CD4-positive, alpha-beta T cell treated with Interleukin-4 for 4 hours (primary cell): ENCODE results near the gene AFAP1.

ENCODE experiments used
- DNase-seq: peaks from one replicate; pipeline ENCODE4 v3.0.0-alpha.2; 2020

The AFAP1 gene, protein sequence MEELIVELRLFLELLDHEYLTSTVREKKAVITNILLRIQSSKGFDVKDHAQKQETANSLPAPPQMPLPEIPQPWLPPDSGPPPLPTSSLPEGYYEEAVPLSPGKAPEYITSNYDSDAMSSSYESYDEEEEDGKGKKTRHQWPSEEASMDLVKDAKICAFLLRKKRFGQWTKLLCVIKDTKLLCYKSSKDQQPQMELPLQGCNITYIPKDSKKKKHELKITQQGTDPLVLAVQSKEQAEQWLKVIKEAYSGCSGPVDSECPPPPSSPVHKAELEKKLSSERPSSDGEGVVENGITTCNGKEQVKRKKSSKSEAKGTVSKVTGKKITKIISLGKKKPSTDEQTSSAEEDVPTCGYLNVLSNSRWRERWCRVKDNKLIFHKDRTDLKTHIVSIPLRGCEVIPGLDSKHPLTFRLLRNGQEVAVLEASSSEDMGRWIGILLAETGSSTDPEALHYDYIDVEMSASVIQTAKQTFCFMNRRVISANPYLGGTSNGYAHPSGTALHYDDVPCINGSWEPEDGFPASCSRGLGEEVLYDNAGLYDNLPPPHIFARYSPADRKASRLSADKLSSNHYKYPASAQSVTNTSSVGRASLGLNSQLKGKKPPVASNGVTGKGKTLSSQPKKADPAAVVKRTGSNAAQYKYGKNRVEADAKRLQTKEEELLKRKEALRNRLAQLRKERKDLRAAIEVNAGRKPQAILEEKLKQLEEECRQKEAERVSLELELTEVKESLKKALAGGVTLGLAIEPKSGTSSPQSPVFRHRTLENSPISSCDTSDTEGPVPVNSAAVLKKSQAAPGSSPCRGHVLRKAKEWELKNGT

DNA sequence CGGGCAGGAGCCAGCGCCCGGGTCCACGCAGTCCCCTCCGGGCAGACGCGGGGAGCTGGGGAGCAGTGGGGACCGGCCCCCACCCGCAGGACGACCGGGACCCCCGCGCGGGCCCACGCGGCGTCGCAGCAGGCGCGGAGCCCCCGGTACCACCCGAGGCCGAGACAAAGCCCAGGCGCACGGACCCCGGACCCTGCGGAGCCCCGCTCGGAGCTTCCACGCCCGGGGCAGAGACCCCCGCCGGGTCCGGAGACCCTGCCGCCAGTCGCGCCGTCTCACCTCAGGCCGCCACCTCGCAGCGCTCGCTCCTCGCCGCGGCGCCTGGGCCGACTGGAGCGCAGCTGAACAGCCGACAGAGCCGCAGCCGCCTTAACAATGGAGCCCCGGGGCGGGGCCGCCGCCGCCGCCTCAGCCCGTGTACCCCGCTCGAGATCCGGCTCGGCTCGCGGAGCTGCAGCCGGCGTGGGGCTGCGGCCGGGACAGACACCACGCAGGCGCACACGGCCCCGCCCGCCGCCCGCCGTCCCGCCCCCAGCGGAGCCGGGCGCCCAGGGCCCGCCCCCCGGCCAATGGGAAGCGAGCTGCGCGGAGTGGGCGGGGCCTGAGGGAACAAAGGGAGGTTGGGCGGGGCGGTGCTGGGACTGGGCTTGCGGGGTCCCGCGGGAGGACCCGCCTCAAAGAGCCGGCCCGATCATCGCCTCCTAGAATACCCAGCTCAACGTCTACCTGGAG lies at the start of gene AFAP1:
AFAP1 (minus strand) TSS at position 485 of the 732 bp plus-strand sequence. CDS start 67,783 bp downstream, outside the sequence.
- DNase-seq = peak; percentile 86

DNA sequence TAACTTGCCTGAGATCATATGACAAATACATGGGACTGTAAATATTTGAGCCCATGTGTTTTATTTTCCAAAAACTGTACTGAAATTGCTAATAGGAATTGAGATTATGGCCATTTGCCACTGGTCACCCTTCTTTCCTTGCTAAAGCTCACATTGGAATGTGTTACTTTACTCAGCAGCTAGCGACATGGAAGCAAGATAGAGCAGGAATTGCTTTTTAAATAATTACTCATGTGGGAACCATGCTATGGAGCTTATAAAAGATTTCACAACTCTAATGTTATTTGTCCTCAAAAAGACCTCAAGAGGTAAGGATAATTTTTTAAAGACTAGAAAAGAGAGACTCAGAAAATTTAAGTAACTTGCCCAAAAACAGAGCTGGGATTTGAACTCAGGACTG lies 48.8 kb upstream of the AFAP1 start:
- no peak for DNase-seq

DNA sequence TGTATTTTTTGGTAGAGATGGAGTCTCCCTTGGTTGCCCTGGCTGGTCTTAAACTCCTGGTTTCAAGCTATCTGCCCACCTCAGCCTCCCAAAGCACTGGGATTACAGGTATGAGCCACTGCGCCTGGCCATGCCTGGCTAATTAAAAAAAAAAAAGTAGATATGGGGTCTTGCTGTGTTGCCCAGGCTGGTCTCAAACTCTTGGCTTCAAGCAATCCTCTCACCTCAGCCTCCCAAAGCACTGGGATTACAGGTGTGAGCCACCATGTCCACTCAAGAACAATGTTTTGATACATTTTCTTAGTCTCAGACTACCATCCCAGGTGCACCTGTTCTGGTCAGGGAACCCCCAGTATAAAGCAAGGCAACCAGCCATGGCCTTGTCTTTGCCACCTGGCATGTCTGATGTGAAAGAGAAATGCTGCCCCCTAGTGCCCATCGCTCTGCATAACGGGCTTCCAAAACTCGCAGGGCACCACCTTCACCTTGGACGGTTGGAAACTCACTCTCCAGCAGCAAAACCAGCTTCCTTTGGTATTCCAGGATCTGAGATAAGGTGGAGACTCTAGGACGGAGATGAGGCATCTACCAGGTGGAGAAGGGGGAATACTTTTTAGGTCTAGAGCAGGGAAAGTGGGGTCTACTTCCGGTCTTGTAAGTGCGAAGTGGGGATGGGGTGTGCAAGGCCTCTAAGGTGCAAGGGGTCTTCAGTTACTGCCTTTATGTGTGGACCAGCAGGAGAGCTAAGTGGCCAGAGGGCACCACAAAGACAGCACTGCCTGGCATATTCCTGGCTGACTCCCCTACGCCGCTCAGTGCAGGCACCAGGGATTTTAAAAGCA lies 47.7 kb upstream of the AFAP1 start:
- DNase-seq = peak; percentile 76

DNA sequence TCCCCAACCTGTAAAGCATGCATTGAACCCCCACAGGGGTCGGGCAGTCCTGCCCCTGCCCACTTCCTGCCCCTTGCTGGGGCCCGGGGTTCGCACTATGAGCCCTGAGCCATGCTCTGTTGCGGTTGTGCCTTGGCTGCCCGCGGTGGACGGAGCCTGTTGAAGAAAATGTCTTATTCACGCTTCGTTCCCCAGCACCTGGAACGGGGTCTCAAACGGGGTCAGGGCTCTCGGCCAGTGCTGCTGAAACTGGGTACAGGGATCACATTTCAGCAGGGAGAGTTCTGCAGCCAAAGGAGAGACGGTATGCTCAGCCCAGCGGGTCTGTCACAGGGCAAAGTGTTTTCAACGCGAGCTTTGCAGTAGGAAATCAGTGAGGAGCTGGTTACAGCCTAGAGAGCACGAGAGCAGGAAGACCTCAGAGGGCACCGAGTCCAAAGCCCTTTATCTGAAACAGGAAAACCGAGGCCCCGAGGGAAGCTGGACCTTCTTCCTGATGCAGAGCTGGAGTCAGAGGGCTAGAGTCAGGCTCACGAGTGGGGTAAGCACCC lies 46.3 kb upstream of the AFAP1 start:
- no peak for DNase-seq

DNA sequence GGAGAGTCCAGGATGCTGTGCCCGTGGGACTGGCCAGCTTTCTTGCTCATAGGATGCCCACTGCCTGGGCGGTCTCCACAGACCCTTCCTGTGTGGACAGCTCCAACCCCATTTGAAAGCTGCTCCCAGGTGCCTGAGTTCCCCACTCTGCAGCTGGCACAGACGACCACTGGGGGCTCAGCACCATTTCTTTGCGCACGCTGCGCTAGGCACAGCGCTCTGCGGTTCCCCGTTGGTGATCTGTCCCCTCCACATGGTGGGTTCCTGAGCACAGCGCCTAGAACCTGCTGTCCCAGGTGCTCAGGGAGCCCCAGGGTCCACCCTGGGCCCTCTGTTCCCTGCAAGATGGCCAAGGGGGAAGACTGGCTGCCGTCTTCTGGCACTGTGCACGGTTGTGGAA lies 45.4 kb upstream of the AFAP1 start:
- no peak for DNase-seq

DNA sequence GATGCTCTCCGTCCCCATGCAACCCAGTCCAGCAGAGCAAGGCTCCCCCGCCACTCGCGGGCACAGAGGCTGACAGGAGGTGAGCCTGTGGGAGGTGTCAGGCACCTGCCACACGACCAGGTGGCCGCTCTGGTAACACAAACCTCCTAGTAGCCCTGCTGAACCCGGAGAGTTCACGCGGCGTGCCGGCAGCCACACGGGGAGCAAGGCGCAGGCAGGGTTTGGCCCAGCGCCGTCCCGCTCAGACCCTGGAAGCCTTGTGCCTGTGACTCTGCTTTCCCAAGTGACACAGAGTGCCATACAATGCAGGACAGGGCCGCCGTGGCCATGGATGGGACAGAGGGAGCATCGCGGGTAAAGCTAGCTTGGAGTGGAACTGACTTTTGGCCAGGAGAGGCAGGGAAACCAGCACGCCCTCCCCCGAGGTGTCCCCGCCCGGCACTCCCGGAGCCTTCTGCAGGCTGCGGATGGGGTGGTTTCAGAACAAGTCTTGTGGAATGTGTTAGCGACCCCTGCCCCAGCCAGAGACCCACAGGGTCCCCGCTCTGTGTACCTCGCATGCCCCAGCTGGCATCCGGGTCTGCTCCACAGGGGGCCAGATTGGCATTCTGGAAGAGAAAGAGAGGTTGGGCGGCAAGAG lies 44.7 kb upstream of the AFAP1 start:
- DNase-seq = no peak

DNA sequence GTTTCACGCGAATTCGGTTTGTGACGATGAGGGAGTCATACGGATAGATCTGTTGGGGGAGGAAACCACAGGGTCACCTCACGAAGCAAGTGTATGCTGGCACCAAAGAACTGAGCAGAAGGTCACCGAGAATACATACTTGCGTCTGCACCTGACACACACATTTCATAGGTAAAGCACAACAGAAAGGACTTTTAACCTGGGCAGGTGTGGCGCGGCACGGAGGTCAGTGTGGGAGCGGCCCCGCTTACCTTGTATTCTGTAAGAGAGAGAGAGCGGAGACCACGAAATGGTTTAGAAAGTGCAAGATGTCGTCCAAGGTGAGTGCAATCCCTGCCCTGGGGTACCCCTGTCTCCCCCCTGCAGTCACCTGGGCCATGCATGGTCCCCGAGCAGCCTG lies 43.6 kb upstream of the AFAP1 start:
- DNase-seq = no peak

DNA sequence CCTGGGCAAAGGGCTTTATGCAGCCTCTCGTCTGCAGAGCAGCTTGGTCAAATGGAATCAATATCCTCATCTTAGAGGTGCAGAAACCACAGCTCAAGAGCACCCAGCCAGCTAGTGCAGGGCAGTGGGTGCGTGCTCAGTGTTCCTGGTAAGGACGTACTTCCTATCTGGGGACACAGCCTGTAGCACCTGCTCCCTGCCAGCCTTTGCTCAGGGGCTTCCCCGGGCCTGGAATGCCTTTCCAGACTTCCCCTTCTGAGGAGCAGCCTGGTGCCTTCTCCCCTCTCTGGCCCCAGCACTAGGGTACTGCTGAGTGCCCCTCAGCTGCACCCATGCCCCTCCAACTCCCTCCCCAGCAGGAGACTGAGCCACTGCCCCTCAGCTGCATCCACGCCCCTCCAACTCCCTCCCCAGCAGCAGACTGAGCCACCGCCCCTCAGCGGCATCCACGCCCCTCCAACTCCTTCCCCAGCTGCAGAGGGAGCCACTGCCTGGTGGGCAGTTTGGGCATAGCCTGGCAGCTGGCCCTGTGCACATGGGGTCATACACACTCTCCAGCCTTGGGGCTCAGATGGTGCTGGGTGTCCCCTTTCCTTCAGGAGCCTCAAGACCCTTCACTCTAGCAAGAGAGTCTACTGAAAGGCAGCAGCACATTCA lies 42.2 kb upstream of the AFAP1 start:
- DNase-seq = no peak

DNA sequence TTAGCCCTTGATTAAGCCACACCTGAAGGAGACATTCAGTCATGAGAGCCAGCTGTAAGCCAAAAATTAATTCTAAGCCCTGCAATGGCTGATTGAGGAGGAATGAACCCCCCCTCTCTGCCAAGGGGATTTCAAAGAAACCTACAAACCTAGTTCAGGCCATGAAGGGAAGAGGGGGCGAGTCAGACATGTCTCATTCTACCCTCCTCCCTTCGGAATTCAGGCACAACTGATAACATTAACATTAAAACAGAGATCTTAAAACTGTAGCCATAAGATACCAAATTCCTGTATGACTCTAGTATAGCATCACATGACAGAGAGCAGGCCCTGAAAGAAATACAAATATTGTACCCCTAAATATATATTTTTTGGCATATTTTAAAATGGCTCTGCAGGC lies 40.4 kb upstream of the AFAP1 start:
- no peak for DNase-seq

DNA sequence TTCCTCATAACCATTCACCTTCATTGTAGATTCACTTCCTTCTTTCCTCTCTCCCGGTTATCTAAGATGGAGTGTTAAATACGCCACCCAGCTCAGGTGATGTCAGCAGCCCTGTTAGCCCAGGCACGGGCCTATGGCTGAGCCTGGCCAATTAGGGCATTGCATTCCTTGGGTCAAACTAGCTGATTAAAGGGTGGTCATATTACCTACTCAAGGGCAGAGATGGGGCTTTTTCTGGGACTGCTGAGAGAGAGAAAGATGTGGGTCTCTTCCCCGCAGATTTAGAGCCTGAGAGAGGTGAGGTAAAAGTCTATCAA lies 39.9 kb upstream of the AFAP1 start:
- no peak for DNase-seq

DNA sequence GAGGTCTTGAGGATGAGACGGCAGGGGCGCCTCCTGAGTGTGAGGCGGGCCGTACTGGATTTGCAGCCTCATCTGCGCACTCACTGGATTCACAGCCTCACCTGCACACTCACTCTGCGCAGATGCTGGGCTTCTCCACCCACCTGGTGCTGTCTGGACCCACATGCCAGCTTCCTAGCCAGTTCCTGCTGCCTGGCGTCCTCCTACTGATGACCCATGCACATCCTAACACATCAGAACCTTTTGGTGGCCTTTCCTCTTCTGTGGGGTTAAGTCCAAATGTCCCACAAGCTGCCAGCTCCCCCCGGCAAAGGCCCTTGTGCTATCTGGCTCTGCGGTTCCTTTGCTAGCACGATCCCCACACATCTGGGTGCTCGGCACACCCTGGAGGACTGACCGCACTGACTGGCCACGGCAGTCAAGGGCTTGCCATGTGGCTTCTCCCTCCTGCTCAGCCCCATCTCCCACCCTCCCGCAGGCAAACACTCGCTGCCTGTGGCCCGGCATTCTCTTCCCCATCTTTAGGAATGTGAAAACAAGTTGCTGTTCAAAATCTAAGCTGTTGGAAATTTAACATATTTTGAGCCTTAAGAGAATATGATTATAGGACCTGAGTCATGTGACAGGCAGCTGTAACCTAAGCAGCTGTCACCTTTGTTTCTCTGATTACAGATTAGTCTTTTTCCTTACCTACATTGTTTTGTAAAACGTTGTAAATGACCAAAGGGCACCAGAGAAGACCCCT lies 39.4 kb upstream of the AFAP1 start:
- no peak for DNase-seq

DNA sequence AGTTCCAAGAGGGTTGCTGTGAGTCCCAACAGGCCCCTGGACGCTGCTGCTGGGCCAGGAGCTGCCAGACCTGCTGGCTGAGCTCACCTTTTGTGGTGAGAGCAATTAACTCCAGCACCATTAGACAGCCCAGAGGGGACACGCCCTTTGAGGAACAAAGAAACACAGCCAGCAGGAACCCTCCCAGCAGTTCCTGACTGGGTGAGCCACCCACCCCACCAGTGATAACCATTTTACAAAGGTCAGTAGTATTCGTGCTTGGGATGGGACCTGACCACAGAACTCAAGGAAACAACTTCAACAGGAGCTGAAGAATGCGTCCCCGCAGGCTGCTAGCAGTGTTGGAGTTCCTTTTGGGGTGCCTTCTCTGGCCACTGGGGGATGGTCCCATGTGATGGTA lies 38.8 kb upstream of the AFAP1 start:
- no peak for DNase-seq

DNA sequence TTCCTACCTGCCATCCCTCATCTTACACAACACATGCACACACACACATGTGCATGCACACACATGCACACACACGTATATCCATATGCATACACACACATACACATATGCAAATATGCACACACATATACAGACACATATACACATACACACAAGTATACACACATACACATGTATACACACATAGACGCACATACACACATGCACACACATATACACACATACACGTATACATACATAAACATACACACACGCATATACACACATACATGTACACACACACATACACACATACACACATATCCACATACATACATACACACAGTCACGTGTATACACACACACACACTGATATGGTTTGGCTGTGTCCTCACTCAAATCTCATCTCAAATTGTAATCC lies 37.0 kb upstream of the AFAP1 start:
- DNase-seq = no peak

DNA sequence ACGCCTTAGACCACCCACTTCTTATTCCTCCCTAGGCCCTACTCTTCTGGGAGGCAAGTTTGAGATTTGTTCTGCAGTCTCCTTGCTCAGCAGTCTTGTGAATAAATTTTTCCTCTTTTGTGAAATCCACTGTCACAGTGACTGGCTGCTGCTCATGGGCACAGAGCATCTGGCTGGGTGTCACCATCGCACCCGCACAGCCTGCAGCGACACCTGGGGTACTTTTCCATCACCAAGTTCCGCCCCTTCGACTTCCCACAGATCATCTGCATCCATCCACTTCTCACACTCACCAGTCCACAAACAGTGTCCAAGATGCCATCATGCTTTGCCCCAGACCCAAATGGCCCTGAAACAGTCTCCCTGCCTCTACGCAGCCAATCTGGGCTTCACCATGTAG lies 36.4 kb upstream of the AFAP1 start:
- DNase-seq = no peak

DNA sequence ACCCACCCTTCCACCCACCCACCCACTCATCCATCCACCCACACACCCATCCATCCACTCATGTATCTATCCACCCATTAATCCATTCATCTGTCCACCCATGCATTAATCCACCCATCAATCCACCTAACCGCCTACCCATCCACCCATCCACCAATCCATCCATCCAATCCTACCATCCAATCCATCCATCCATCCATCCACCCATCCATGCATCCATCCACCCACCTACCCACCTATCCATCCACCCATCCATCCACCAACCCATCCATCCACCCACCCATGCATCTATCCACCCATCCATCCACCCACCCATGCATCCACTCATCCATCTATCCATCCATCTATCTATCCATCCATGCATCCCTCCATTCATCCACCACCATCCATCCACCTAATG lies 34.8 kb upstream of the AFAP1 start:
- no peak for DNase-seq

DNA sequence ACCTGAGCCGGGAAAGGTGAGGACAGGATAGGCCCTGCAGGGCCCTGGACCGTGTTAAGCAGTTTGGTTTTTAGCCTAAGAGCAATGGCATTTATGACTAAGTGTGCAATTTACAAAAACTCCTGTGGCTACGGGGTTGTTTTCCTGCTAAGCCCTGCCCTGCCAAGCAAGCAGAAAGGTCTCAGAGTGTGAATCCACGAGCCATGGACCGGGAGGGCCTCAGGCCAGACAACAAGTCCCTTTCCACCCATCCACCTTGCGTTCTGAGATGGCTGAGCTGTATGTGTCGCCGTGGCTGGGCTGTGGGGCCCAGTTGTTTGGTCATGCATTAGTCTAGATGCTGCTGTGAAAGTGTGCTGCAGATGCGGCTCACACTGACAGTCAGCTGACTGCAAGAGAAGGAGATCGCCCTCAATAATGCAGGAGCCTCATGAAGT lies 33.9 kb upstream of the AFAP1 start:
- peak; percentile 39 for DNase-seq

DNA sequence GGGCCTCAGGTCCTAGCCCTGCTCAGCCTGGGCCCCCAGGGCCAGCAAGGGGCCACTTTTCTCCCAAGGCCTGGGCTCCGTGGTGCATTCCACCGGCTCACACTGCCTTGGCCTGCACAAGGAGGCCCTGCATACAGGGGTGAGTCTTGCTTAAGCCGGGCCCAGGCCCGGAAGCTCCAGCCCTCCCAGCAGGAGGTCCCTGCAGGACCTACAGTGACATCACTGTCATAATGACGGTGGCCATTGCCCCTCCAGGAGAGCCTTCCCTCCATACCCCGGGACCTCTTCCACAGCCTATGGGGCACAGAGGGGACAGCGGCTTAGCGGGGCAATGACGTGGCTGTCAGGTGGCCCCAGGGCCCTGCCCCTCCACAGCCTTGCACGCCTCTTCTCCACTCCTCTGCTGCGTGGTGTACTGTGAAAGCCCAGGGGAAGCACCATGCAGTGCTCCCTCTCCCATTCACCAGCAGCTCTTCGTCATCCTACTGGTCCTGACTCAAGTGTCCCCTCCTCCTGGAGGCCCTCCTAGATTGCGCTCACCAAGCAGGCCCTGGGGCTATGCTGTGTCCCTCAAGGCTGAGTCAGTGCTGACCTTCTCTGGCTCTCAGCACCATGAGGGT lies 32.3 kb upstream of the AFAP1 start:
- no peak for DNase-seq

DNA sequence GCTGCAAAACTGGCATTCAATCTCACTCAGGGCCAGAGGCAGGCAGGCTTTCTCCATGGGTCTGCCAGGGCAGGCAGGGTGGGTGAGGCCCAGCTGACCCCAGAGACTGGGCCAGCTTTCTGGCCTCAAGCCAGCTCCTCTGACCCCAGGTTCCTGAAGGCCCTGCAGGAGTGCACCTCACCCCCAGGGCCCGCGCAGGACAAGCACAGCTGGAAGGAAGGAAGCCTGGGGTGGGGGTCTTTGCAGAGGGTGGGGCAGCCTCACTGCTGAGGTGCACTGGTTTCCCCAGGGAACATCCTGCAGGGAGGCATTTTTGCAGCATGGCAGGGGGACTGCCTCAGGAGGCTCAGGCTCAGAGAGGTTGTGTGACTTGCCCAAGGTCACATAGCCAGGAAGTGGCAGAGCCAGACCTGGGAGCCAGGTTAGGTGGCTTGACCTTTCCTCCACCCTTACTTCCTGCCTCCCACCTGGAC lies 31.5 kb upstream of the AFAP1 start:
- no peak for DNase-seq

DNA sequence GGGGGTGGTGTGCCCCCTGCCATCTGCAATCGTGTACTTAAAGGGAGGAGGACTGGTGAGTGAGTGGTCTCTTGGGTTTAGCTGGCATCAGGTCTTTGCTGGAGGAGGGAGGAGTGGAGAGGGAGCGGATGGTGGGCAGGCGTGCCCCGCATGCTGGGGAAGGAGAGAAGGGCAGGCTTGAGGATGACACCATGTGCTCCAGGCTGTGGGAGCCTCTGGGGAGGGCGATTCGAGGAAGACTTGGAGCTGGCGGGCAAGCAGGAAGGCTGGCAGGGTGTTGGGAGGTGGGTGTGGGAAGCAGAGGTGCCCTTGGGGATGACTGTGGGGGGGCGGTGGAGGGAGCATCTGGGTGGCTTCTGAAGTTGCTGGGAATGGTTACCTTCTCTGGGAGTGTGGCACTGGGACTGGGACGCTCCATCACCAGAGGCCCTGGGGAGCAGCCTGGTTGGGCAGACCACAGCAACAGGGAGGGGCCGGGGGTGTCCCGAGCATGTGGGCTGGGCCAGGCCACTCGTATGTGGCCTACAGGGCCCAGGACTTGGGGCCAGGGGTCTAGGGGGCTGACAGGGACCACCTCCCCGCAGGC lies 30.8 kb upstream of the AFAP1 start:
- no peak for DNase-seq
